Heart right ventricle (tissue), 16 donors: ENCODE measurements around the gene HSH2D. TPM values are rescaled to one million over a fixed set of nuclear protein-coding genes. Genes with fewer than 3 reads are reported as not detected.
A peak's percentile ranks its signal among the peaks of the same experiment; 100 is the strongest.
"Not testable (repeated sequence)": the region's sequence is repeated elsewhere in the genome, so short reads cannot be mapped to it uniquely, and the experiment has no call there.

Experiments used
- ATAC-seq, 8 donors: fragments of 200-7000 bp; cut with Tn5 transposase; one replicate each; pipeline ENCODE4 v1.9.1; 2020; ENCODE audit warnings: mild to moderate bottlenecking in 8 of 8, moderate library complexity in 8 of 8, moderate number of reproducible peaks in 1 of 8
- DNase-seq, 2 donors: peaks; one replicate each; pipeline ENCODE4 v3.0.0-alpha.2; 2020
- H3K27ac ChIP-seq, 10 donors: fragments of 200-600 bp; sonication (generic) in 2 of 10; one replicate each; pipeline versions ENCODE4 v1.5.0 to v1.8.0; 2020 to 2022; ENCODE audit warnings: mild to moderate bottlenecking in 3 of 10
- H3K27me3 ChIP-seq, 7 donors: fragments of 200-600 bp; one replicate each; pipeline ENCODE4 v1.8.0; 2021 to 2022; ENCODE audit warnings: mild to moderate bottlenecking in 2 of 7
- H3K36me3 ChIP-seq, 9 donors: fragments of 200-600 bp; sonication (generic) in 1 of 9; one replicate each; pipeline versions ENCODE4 v1.5.0 to v1.8.0; 2020 to 2022; ENCODE audit warnings: mild to moderate bottlenecking in 2 of 9
- H3K4me1 ChIP-seq, 9 donors: fragments of 200-600 bp; sonication (generic) in 1 of 9; one replicate each; pipeline versions ENCODE4 v1.5.0 to v1.8.0; 2020 to 2022; ENCODE audit warnings: mild to moderate bottlenecking in 4 of 9
- H3K4me3 ChIP-seq, 10 donors: fragments of 200-600 bp; sonication (generic) in 2 of 10; one replicate each; pipeline versions ENCODE4 v1.5.0 to v1.8.0; 2020 to 2022; ENCODE audit warnings: mild to moderate bottlenecking in 7 of 10, moderate library complexity in 2 of 10
- H3K9me3 ChIP-seq, 11 donors: fragments of 200-600 bp in 10 of 11; sonication (generic) in 2 of 11; one replicate each; pipeline versions ENCODE4 v1.5.0 to v1.8.0; 2013 to 2022; ENCODE audit warnings: mild to moderate bottlenecking in 2 of 11, control low read depth in 1 of 11, moderate library complexity in 1 of 11
- CTCF ChIP-seq, 9 donors: fragments of 200-600 bp; sonication (generic) in 2 of 9; IDR thresholded peaks; one replicate each; pipeline versions ENCODE4 v1.5.0 to v1.8.0; 2021 to 2022; ENCODE audit warnings: antibody characterized with exemption in 9 of 9, mild to moderate bottlenecking in 5 of 9, moderate library complexity in 1 of 9
- WGBS, 2 donors: extraction: QIAGEN DNeasy Blood & Tissue Kit; methylation state at CpG; one replicate each; pipeline ENCODE4 v1.1.7; 2013; ENCODE audit warnings: inconsistent platforms in 1 of 2; 5-methylcytosine and 5-hydroxymethylcytosine counted together
- intact Hi-C, 10 donors: fragments of 100-400 bp; cut with DNase I; formaldehyde crosslinking; loops; one replicate each; pipeline versions ENCODE4 v1.11.1 to v1.14.2; 2022
- polyA plus RNA-seq, 2 donors: library from polyadenylated mRNA; stranded (reverse); fragments of 200-250 nt; gene quantifications; one replicate each; pipeline ENCODE4 v1.2.3, GENCODE V29; 2013
- total RNA-seq, 10 donors: library from RNA; stranded (reverse); fragmentation: NEBNext Ultra II Directional in 3 of 10; extraction: Animal tissue kit (Norgen Biotek cat#: 25700) in 3 of 10; gene quantifications; one replicate each; pipeline versions ENCODE4 v1.2.1 to v1.2.4, GENCODE V29; 2021 to 2023
- donor health status: Arrhythmogenic right ventricular cardiomyopathy.
- donor health status: ischemic (EF 13 %, LVEDD 7.1; RV severe dilation, severe dysfunction).
- donor health status: healthy with polysubstance abuse.
- donor health status: DM: no; HTN: yes; CAD: no.
- donor health status: DM: no; HTN: no; CAD: no.
- donor health status: ischemic (EF 25% LVEDD 6.9; RV normal size, moderate dysfunction).
- donor health status: ischemic (EF 25% LVEDD 5.7; RV mildly dilated, moderate dysfunction).
- donor health status: healthy.
- donor health status: DM: yes; HTN: yes; CAD: no.
- donor health status: Ischemic cardiomyopathy.
- donor health status: ischemic (EF 35%, LVEDD 5.7; RV mildly dilated, moderate dysfunction).
- donor health status: nonischemic (EF 11% LVEDD 7.7; RV severe dilation, severe dysfunction).
- donor health status: DM: yes; HTN: yes; CAD: no.
- donor health status: PGD.
- donor health status: ischemic (EF 29% LVEDD 5.4; RV normal size, mild dysfunction).
- donor health status: nonischemic (EF 23%, LVEDD 6.1; RV moderate dilation, normal function).

Gene HSH2D
- total and polyA plus RNA-seq, 12 donors, result 0.16 to 2.0 (median 0.51) TPM; not detected in 2

GRCh38 chr19:16170134-16170533, 26.6 kb downstream of the HSH2D start:
- no peak overlapping the region for H3K4me3 ChIP-seq
- 59 to 94% methylated on average over 1 of the region's 1 CpG for WGBS, 2 donors
- intact Hi-C loops, result loop anchor here in 2 of 10 donors (5.0 kb wide), 2 partner anchors 113 to 133 kb away; no protein-coding TSS in a partner anchor
- H3K4me1 ChIP-seq, result peaks cover 0 to 10% (median 0%) of the 10 kb centered on the region in 9 donors
- peaks cover 0 to 2% (median 0%) of the 10 kb centered on the region in 11 donors for H3K9me3 ChIP-seq
- no peak overlapping the region for H3K27ac ChIP-seq
- H3K36me3 ChIP-seq, result no peaks in the 10 kb centered on the region
- no peak for TF ChIP-seq CTCF (IDR thresholded peaks at IDR 0.05)
- peaks cover 0 to 13% (median 0%) of the 10 kb centered on the region in 7 donors for H3K27me3 ChIP-seq
- ATAC-seq, result no peak
- DNase-seq, result no peak

DNA sequence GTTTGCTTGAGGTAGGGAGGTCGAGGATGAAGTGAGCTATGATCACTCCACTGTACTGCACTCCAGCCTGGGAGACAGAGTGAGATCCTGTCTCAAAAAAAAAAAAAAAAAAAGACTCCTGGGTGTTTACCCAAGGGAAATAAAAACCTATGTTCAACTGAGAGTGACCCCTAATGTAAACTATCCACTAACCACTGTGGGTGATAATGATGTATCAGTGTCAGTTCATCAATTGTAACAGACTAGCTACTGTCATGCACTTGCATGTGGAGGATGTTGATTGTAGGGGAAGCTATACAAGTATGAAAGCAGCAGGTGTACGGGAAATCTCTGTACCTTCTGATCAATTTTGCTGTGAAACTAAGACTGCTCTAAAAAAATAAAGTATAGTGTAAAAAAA, 32.5 kb downstream of the HSH2D start:
- no peak overlapping the region for H3K4me3 ChIP-seq
- ATAC-seq (no peak), DNase-seq (no peak)
- no peaks in the 10 kb centered on the region for H3K36me3 ChIP-seq
- peaks cover 0 to 10% (median 0%) of the 10 kb centered on the region in 11 donors for H3K9me3 ChIP-seq
- no peaks in the 10 kb centered on the region for H3K4me1 ChIP-seq
- TF ChIP-seq CTCF (IDR thresholded peaks at IDR 0.05), result no peak
- H3K27me3 ChIP-seq, result peaks cover 0 to 32% (median 0%) of the 10 kb centered on the region in 7 donors
- intact Hi-C loops, result loop anchor here in 1 of 10 donors (5.0 kb wide), 1 partner anchor 134 kb away; no protein-coding TSS in a partner anchor
- H3K27ac ChIP-seq, result no peak overlapping the region
- 57 to 62% methylated on average over 2 of the region's 2 CpGs for WGBS, 2 donors

- H3K36me3 ChIP-seq, H3K4me1 ChIP-seq, DNase-seq, H3K4me3 ChIP-seq, H3K9me3 ChIP-seq, H3K27ac ChIP-seq, ATAC-seq: not testable (repeated sequence)
- H3K27me3 ChIP-seq, result peaks cover 0 to 38% (median 0%) of the 10 kb centered on the region in 7 donors
- intact Hi-C loops, result loop anchor here in 1 of 10 donors (5.0 kb wide), 1 partner anchor 137 kb away; no protein-coding TSS in a partner anchor
- whole genome bisulfite sequencing, 2 donors, result 85 to 89% methylated on average over 5 of the region's 5 CpGs
Measured at GRCh38 chr19:16178866-16179265, 35.4 kb downstream of the HSH2D start.

- 36 to 40% methylated on average over 4 of the region's 4 CpGs for WGBS, 2 donors
- no peak for TF ChIP-seq CTCF (IDR thresholded peaks at IDR 0.05)
- Histone ChIP-seq H3K27me3 (peaks cover 0 to 36% (median 0%) of the 10 kb centered on the region in 7 donors), H3K4me3 (no peak overlapping the region), H3K4me1 (peaks cover 0 to 13% (median 4%) of the 10 kb centered on the region in 9 donors), H3K27ac (no peak overlapping the region), H3K36me3 (no peaks in the 10 kb centered on the region), H3K9me3 (peaks cover 0 to 3% (median 0%) of the 10 kb centered on the region in 11 donors)
- intact Hi-C loops, result loop anchor here in 9 of 10 donors (5.0 to 10.0 kb wide), 5 partner anchors 66 to 556 kb away; partner anchors contain the start of gene RAB8A (in 1 of the 9)
- no peak for ATAC-seq
- DNase-seq, result no peak
Measured at GRCh38 chr19:16180611-16181010, 37.1 kb downstream of the HSH2D start.

DNA sequence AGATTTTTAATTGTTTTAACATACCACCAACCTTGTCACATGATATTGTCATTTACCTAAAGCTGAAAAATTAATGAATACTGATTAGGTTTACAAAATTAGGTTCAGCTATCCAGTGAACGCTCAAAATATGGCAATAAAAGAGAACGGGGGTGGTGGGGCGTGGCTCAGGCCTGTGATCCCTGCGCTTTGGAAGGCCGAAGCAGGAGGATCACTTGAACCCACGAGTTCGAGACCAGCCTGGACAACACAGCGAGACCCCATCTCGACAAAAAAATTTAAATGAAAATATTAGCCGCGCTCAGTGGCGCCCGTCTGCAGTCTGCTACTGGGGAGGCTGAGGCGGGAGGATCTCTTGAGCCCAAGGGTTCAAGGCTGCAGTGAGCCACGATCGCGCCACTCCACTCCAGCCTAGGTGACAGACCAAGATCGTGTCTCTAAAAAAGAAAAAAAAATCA, 41.2 kb downstream of the HSH2D start:
- Histone ChIP-seq H3K4me1 (peaks cover 0 to 34% (median 17%) of the 10 kb centered on the region in 9 donors), H3K36me3 (peaks cover 0 to 34% (median 3%) of the 10 kb centered on the region in 9 donors), H3K27me3 (peaks cover 0 to 25% (median 0%) of the 10 kb centered on the region in 7 donors), H3K27ac (peak overlapping the region in 9 of 10 donors; percentile 62 to 93 (median 88)), H3K9me3 (no peaks in the 10 kb centered on the region), H3K4me3 (peak overlapping the region; percentile 25 to 96 (median 90))
- ATAC-seq (peak in 1 of 8 donors; percentile 33), DNase-seq (no peak)
- intact Hi-C loops, result loop anchor here in 9 of 10 donors (2.0 to 10.0 kb wide), 8 partner anchors 70 to 560 kb away; partner anchors contain the start of gene RAB8A (in 4 of the 9)
- TF ChIP-seq CTCF (IDR thresholded peaks at IDR 0.05), result no peak
- WGBS, 2 donors, result 41 to 42% methylated on average over 18 of the region's 18 CpGs
